SK-N-SH treated with all-trans-retinoic acid at 6 μM for 48 hours (cell line): ENCODE data around the gene SIK3.

Source experiments
- ARNTL ChIP-seq: fragments of 450-650 bp; formaldehyde crosslinking; IDR thresholded peaks from 2 replicates; pipeline ENCODE4 v1.5.0; 2020; ENCODE audit warnings: low read depth, mild to moderate bottlenecking, moderate library complexity, borderline replicate concordance
- BACH2 ChIP-seq: fragments of 250-450 bp; sonication (Bioruptor Pico); IDR thresholded peaks from 2 replicates; pipeline ENCODE4 v1.9.0; 2021; ENCODE audit warnings: mild to moderate bottlenecking, borderline replicate concordance
- ESRRG ChIP-seq: fragments of 250-450 bp; sonication (Bioruptor Pico); IDR thresholded peaks from 2 replicates; pipeline ENCODE4 v1.6.1; 2021; ENCODE audit warnings: mild to moderate bottlenecking
- ISL1 ChIP-seq: fragments of 250-450 bp; sonication (Bioruptor Pico); IDR thresholded peaks from 2 replicates; pipeline ENCODE4 v2.1.2; 2022; ENCODE audit warnings: mild to moderate bottlenecking, moderate library complexity
- OSR1 ChIP-seq: fragments of 250-450 bp; sonication (Bioruptor Pico); IDR thresholded peaks from 2 replicates; pipeline ENCODE4 v1.8.0; 2022; ENCODE audit warnings: moderate library complexity, mild to moderate bottlenecking, inconsistent platforms
- PATZ1 ChIP-seq: fragments of 250-450 bp; sonication (Bioruptor Pico); IDR thresholded peaks from 2 replicates; pipeline ENCODE4 v1.8.0; 2020; ENCODE audit warnings: mild to moderate bottlenecking, moderate library complexity, borderline replicate concordance
- POU6F1 ChIP-seq: fragments of 250-450 bp; sonication (Bioruptor Pico); IDR thresholded peaks from 2 replicates; pipeline ENCODE4 v1.8.0; 2021; ENCODE audit warnings: low read depth, mild to moderate bottlenecking, moderate library complexity, borderline replicate concordance
- ZFP30 ChIP-seq: fragments of 450-650 bp; formaldehyde crosslinking; IDR thresholded peaks from 2 replicates; pipeline ENCODE4 v1.5.0; 2022; ENCODE audit warnings: mild to moderate bottlenecking, moderate library complexity

- TF ChIP-seq OSR1 (CRISPR knock-in tag) (no peak), PATZ1 (CRISPR knock-in tag) (no peak), ARNTL (CRISPR knock-in tag) (no peak), ISL1 (CRISPR knock-in tag) (no peak), ESRRG (CRISPR knock-in tag) (no peak), ZFP30 (CRISPR knock-in tag) (no peak), BACH2 (CRISPR knock-in tag) (no peak), POU6F1 (no peak)
Observed at GRCh38 chr11:117039900-117040299, 58.3 kb downstream of the SIK3 start.
